Stomach (tissue), 4 donors: ENCODE data around the gene KRTAP5-4.

Source experiments
- EP300 ChIP-seq: sonication (generic); formaldehyde crosslinking; IDR thresholded peaks from one replicate; pipeline ENCODE4 v1.6.1; 2017; ENCODE audit warnings: antibody characterized with exemption
- POLR2A ChIP-seq, 4 donors: fragments of 450-650 bp; IDR thresholded peaks; one replicate each; pipeline ENCODE4 v1.6.1; 2016; ENCODE audit warnings: antibody characterized with exemption in 4 of 4, control low read depth in 2 of 4, mild to moderate bottlenecking in 1 of 4, moderate library complexity in 1 of 4
- POLR2AphosphoS5 ChIP-seq, 3 donors: sonication (generic); formaldehyde crosslinking; IDR thresholded peaks; one replicate each; pipeline ENCODE4 v1.6.1; 2016; ENCODE audit warnings: antibody characterized with exemption in 3 of 3
- TF ChIP-seq, protein P1 (sequence below), 7 experiments: fragments of 450-650 bp in 4 of 7; fragments of 200-600 bp in 3 of 7; sonication (generic) in 3 of 7; IDR thresholded peaks; one replicate each; pipeline ENCODE4 v1.5.1; 2016 to 2019; ENCODE audit warnings: antibody characterized with exemption in 7 of 7, control low read depth in 2 of 7, mild to moderate bottlenecking in 1 of 7

DNA sequence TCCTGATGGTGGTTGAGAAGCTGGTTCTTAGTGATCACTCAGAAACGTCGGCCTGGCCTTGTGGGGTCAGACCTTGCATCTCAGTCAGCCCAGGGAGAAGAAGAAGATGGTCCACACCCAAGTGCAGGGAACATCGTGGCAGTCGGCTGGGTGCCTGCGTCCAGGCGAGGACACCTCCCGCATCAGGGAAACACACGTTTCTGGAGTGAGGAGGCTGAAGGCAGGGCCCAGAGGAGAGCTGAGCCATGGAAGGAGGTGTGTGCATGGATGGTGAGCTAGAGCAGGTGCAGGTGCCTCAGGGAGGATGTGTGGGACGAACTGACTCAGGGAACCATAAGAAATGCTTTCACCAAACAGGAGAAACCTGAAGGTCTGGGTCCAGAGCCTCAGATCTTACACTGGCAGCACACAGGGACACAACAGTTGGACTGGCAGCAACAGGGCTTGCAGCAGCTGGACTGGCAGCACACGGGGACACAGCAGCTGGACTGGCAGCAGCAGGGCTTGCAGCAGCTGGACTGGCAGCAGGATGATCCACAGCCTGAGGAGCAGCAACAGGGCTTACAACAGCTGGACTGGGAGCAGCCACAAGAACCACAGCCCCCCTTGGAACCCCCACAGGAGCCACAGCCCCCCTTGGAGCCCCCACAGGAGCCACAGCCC lies 24.5 kb downstream of the KRTAP5-4 start:
- TF ChIP-seq, protein P1, sequence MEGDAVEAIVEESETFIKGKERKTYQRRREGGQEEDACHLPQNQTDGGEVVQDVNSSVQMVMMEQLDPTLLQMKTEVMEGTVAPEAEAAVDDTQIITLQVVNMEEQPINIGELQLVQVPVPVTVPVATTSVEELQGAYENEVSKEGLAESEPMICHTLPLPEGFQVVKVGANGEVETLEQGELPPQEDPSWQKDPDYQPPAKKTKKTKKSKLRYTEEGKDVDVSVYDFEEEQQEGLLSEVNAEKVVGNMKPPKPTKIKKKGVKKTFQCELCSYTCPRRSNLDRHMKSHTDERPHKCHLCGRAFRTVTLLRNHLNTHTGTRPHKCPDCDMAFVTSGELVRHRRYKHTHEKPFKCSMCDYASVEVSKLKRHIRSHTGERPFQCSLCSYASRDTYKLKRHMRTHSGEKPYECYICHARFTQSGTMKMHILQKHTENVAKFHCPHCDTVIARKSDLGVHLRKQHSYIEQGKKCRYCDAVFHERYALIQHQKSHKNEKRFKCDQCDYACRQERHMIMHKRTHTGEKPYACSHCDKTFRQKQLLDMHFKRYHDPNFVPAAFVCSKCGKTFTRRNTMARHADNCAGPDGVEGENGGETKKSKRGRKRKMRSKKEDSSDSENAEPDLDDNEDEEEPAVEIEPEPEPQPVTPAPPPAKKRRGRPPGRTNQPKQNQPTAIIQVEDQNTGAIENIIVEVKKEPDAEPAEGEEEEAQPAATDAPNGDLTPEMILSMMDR (IDR thresholded peaks at IDR 0.05) = no peak
- TF ChIP-seq EP300 = no peak
- no peak for TF ChIP-seq POLR2AphosphoS5 (IDR thresholded peaks at IDR 0.05)
- no peak for TF ChIP-seq POLR2A (IDR thresholded peaks at IDR 0.05)
